Osteoblast (primary cell): ENCODE results near the gene SMIM30. TPM values are rescaled to one million over a fixed set of nuclear protein-coding genes. Genes with fewer than 3 reads are reported as not detected.

ENCODE experiments used
- DNase-seq: peaks from one replicate; pipeline ENCODE4 v3.0.0; 2011; ENCODE audit warnings: low spot score, mixed read lengths; ENCODE audit not compliant: insufficient read length; ENCODE audit errors: missing footprints
- H2AFZ ChIP-seq: 2 replicates; pipeline ENCODE4 v1.6.0; 2011; ENCODE audit warnings: mild to moderate bottlenecking, low read length
- H3K27ac ChIP-seq: 2 replicates; pipeline ENCODE4 v1.5.1; 2011; ENCODE audit warnings: mild to moderate bottlenecking, low read depth, low read length, moderate library complexity
- H3K27me3 ChIP-seq: 2 replicates; pipeline ENCODE4 v1.6.0; 2012; ENCODE audit warnings: mild to moderate bottlenecking, control low read depth, inconsistent platforms, low read length, moderate library complexity; ENCODE audit not compliant: insufficient read depth
- H3K36me3 ChIP-seq: 2 replicates; pipeline ENCODE4 v1.5.1; 2011; ENCODE audit warnings: mild to moderate bottlenecking, low read length, control low read depth, moderate library complexity; ENCODE audit not compliant: insufficient read depth
- H3K4me1 ChIP-seq: 2 replicates; pipeline ENCODE4 v1.5.1; 2011; ENCODE audit warnings: mild to moderate bottlenecking, low read length, control low read depth, moderate library complexity; ENCODE audit not compliant: insufficient read depth
- H3K4me2 ChIP-seq: 2 replicates; pipeline ENCODE4 v1.6.0; 2011; ENCODE audit warnings: mild to moderate bottlenecking, low read length; ENCODE audit not compliant: insufficient read depth
- H3K4me3 ChIP-seq: fragments of 200-600 bp; sonication (generic); 3 replicates; pipeline ENCODE4 v1.5.1; 2012; ENCODE audit warnings: mild to moderate bottlenecking, low read length, inconsistent platforms; ENCODE audit not compliant: insufficient read depth
- H3K79me2 ChIP-seq: 2 replicates; pipeline ENCODE4 v1.6.0; 2012; ENCODE audit warnings: mild to moderate bottlenecking, low read length, control low read depth, inconsistent platforms; ENCODE audit not compliant: insufficient read depth
- H3K9me3 ChIP-seq: 2 replicates; pipeline ENCODE4 v1.5.1; 2011; ENCODE audit warnings: low read depth, low read length, control low read depth
- H4K20me1 ChIP-seq: 2 replicates; pipeline ENCODE4 v1.6.0; 2012; ENCODE audit warnings: mild to moderate bottlenecking, low read length, control low read depth; ENCODE audit not compliant: insufficient read depth
- total RNA-seq: library from RNA; depleted of rRNA; stranded (reverse); fragments of >200 nt; gene quantifications from 2 replicates; pipeline ENCODE4 v1.2.3, GENCODE V29; 2012
- TF ChIP-seq, protein P1 (sequence below): IDR thresholded peaks from 2 replicates; pipeline ENCODE4 v1.5.1; 2011; ENCODE audit warnings: mild to moderate bottlenecking, low read depth, low read length, moderate library complexity; ENCODE audit errors: extremely low read depth

SMIM30 gene
- total RNA-seq, 1 donor, result 42.3 TPM

DNA sequence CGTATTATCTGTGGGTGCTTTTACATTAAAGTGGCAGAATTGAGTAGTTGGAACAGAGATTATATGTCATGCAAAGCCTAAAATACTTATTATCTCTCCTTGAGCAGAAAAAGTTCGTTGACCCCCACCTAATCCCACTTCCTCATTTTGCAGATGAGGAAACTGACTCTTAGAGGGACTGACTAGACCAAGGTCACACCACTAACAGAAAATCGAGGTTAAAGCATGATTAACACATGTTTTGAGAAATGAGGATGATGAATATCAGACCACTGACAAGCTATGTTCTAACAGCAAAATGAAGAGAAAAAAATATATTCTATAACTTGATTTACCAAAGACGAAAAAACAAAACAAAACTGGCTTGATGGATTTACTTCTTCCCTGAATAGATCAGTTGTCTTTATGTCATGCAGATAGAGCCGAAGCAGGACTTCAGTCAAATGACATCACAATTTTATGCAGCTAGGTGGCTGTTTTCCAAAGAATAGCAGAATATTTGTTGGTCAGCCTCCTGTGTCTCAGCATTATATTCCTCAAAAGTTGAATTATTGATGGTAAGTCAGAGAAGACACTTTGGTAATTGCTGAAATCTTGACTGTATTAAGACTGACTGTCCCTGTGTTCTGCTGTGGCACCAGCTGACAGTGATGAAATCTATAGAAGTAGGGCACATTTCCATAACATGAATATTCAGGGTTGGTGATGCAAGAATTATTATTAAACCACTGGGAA lies 24.2 kb upstream of the SMIM30 start:
- Histone ChIP-seq H3K36me3 (no peaks in the 10 kb centered on the region), H3K4me2 (no peak overlapping the region), H3K79me2 (no peaks in the 10 kb centered on the region), H3K27ac (no peak overlapping the region), H3K4me1 (no peaks in the 10 kb centered on the region), H3K9me3 (no peaks in the 10 kb centered on the region), H3K27me3 (no peaks in the 10 kb centered on the region), H4K20me1 (no peaks in the 10 kb centered on the region), H2AFZ (no peak overlapping the region), H3K4me3 (no peak overlapping the region)
- TF ChIP-seq, protein P1, sequence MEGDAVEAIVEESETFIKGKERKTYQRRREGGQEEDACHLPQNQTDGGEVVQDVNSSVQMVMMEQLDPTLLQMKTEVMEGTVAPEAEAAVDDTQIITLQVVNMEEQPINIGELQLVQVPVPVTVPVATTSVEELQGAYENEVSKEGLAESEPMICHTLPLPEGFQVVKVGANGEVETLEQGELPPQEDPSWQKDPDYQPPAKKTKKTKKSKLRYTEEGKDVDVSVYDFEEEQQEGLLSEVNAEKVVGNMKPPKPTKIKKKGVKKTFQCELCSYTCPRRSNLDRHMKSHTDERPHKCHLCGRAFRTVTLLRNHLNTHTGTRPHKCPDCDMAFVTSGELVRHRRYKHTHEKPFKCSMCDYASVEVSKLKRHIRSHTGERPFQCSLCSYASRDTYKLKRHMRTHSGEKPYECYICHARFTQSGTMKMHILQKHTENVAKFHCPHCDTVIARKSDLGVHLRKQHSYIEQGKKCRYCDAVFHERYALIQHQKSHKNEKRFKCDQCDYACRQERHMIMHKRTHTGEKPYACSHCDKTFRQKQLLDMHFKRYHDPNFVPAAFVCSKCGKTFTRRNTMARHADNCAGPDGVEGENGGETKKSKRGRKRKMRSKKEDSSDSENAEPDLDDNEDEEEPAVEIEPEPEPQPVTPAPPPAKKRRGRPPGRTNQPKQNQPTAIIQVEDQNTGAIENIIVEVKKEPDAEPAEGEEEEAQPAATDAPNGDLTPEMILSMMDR, result no peak
- no peak for DNase-seq

DNA sequence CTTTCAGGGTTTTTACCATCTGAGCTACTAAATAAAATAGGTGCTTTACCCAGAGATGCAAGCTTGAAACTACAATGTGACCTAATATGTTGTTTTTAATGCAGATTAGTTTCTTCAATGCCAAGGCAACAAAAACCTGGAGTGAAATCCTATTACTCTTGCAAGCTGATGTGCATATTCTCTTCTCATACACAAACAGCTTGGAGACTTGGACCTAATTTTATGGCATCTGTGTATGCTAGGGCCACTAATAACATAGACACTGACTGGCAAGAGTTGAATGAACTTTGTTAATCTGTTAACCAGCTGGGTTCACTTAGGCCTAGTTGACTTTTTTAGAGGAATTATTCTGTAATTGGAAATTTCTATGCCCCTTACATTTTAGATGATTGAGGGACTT lies 23.4 kb upstream of the SMIM30 start:
- no peaks in the 10 kb centered on the region for H4K20me1 ChIP-seq
- H3K36me3 ChIP-seq, result no peaks in the 10 kb centered on the region
- H3K9me3 ChIP-seq, result no peaks in the 10 kb centered on the region
- no peaks in the 10 kb centered on the region for H3K4me1 ChIP-seq
- no peaks in the 10 kb centered on the region for H3K79me2 ChIP-seq
- H3K4me3 ChIP-seq, result no peak overlapping the region
- no peak overlapping the region for H3K27ac ChIP-seq
- no peaks in the 10 kb centered on the region for H3K27me3 ChIP-seq
- TF ChIP-seq, protein P1, result no peak
- DNase-seq, result no peak
- H3K4me2 ChIP-seq, result no peak overlapping the region
- H2AFZ ChIP-seq, result no peak overlapping the region

DNA sequence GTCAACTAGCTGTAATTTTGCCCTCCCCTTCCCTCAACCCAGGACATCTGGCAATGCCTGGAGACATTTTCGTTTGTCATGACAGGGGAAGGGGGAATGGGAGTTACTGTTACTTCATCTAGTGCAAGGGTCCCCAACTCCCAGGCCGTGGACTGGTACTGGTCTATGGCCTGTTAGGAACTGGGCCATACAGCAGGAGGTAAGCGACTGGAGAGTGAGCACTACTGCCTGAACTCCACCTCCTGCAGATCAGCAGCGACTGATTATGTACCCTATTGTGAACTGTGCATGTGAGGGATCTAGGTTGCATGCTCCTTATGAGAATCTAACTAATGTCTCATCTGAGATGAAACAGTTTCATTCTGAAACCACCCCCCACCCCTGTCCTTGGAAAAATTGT lies 22.6 kb upstream of the SMIM30 start:
- Histone ChIP-seq H3K4me1 (no peaks in the 10 kb centered on the region), H3K4me2 (no peak overlapping the region), H4K20me1 (no peaks in the 10 kb centered on the region), H3K9me3 (no peaks in the 10 kb centered on the region), H2AFZ (no peak overlapping the region), H3K27me3 (no peaks in the 10 kb centered on the region), H3K79me2 (no peaks in the 10 kb centered on the region), H3K4me3 (no peak overlapping the region), H3K27ac (no peak overlapping the region), H3K36me3 (no peaks in the 10 kb centered on the region)
- no peak for DNase-seq
- TF ChIP-seq, protein P1, result no peak

DNA sequence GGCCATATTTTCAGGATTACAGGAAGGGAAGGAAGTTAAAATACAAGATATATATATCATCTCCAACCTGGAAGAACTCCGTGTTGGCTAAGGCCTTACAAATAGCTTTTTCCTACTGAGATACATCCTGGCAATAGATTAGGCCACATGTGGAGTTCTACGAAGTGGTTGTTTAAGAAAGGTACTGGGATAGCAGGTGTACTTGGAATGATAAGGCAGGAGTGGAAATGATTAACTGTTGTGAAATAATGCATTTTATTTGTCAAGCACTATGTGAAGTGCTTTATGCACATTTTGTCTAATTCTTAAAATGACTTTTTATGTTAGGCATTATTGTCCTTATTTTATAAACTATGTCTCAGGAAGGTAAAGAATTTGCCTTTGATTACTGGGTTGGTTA lies 18.9 kb upstream of the SMIM30 start:
- H3K4me1 ChIP-seq, result no peaks in the 10 kb centered on the region
- no peak for DNase-seq
- H4K20me1 ChIP-seq, result no peaks in the 10 kb centered on the region

More for the DNA sequence above, 18.9 kb upstream of the SMIM30 start:
- no peak overlapping the region for H2AFZ ChIP-seq
- no peaks in the 10 kb centered on the region for H3K9me3 ChIP-seq
- no peak overlapping the region for H3K4me2 ChIP-seq
- no peaks in the 10 kb centered on the region for H3K36me3 ChIP-seq
- no peak overlapping the region for H3K27ac ChIP-seq
- H3K4me3 ChIP-seq, result no peak overlapping the region
- TF ChIP-seq, protein P1, result no peak
- H3K79me2 ChIP-seq, result no peaks in the 10 kb centered on the region
- no peaks in the 10 kb centered on the region for H3K27me3 ChIP-seq
